HL-60/S4 treated with retinoic acid at 250 ng/mL for 4 days and 3 days (cell line): Measurements from ENCODE around the gene STX1A.
"Not testable (repeated sequence)": the region's sequence is repeated elsewhere in the genome, so short reads cannot be mapped to it uniquely, and the experiment has no call there.

Source experiments
- in situ Hi-C: fragments of 300-500 bp; cut with MboI; formaldehyde crosslinking; loops from 2 replicates; pipeline ENCODE4 v1.7.0; 2022; ENCODE audit warnings: low sequenced_read_pairs

Gene STX1A

GRCh38 chr7:73736885-73737284 lies 17.4 kb upstream of the STX1A start:
- in situ Hi-C loops, result no loop called here

DNA sequence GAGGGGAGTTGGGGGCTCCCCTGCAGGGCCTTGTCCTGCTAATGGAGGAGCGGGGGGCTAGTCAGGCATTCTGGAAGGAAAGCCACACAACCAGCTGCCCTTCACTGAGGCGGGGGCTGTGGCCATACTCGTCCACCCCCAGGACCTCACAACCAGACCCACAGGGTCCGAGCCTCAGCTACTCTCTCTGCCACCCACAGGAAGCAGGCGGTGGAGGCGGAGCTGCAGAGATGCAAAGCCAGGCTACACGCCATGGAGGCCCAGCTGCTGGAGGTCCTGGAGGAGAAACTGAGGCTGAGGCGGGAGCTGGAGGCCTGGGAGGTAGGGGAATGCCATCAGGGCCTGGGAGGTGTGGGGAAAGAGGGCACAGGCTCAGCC lies 16.0 kb upstream of the STX1A start:
- in situ Hi-C loops, result no loop called here

- in situ Hi-C loops, result no loop called here
Observed at GRCh38 chr7:73734619-73735527, 15.4 kb upstream of the STX1A start.

DNA sequence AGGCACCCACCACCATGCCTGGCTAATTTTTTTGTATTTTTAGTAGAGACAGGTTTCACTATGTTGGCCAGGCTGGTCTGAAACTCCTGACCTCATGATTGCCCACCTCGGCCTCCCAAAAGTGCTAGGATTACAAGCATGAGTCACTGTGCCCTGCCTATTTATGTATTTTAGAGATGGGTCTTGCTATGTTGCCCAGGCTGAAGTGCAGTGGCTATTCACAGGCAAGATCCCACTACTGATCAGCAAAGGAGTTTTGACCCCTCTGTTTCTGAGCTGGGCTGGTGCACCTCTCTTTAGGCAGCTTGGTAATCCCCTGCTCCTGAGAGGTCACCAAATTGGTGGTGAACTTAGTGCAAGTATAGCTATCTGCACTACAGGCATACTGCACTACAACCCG lies 12.9 kb upstream of the STX1A start:
- in situ Hi-C loops, result no loop called here

DNA sequence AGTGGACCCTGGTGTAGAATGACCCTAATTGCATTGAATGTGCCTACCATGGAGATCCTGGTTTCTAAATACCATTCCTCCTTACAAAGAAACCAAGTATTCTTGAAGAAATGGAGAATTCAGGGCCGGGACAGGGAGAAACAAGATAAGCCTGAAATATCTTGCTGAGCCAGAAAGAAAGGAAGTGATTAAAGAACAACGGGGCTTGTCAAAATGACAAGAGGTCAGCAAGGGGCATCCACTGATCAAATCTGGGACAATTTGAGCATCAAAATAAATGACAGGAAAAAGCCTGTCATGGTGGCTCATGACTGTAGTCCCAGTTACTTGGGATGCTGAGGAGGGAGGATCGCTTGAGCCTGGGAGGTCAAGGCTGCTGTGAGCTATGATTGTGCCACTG lies 11.0 kb upstream of the STX1A start:
- in situ Hi-C loops, result no loop called here

DNA sequence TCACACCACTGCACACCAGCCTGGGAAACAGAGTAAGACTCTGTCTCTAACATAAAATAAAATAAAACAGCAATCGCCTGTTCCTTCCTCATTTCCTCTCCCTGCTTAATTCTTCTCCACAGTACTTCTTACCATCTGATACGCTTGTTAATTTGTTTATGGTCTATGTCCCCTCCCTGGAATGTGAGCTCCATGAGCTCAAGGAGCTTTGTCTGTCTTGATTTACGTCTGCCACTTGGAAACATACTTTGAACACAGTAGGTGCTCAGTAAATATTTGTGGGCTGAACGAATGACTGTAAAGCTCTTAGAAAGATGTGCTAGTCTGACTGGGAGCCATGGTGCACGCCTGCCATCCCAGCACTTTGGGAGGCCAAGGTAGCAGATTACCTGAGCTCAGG lies 9.1 kb upstream of the STX1A start:
- in situ Hi-C loops, result no loop called here

DNA sequence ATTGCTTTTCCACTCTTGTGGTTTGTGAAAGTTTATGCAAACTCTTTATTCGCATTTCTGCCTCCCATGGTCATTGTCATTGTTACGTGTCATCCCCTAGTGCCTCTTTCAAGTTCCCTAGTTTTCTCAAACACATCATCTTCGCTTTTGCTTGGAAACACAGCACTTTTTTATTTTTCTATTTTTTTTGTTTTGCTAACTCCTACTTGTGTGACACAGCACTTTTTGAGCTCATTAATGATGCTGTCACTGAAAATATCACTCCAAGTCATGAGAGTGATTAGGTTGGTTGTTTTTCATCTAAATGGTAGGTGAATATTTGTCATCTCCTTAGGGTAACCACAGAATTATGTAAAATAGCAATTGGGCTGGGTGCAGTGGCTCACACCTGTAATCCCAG lies 8.5 kb upstream of the STX1A start:
- in situ Hi-C loops, result no loop called here

DNA sequence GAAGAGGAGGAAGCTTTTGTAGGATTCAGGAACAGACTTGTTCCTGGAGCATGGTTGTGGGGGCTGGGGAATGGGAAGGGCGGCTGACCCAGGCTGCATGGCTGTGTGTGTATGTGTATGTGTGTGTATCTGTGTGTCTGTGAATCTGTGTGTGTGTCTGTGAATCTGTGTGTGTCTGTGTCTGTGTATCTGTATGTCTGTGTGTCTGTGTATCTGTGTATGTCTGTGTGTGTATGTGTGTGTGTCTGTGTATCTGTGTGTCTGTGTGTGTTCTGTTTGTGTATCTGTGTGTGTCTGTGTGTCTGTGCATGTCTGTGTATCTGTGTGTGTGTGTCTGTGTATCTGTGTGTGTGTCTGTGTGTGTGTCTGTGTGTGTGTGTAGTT lies 6.6 kb upstream of the STX1A start:
- in situ Hi-C loops, result no loop called here

- in situ Hi-C loops, result no loop called here
Observed at GRCh38 chr7:73723813-73724212, 4.3 kb upstream of the STX1A start.

GRCh38 chr7:73722785-73723184 lies 3.3 kb upstream of the STX1A start:
- in situ Hi-C loops, result no loop called here

DNA sequence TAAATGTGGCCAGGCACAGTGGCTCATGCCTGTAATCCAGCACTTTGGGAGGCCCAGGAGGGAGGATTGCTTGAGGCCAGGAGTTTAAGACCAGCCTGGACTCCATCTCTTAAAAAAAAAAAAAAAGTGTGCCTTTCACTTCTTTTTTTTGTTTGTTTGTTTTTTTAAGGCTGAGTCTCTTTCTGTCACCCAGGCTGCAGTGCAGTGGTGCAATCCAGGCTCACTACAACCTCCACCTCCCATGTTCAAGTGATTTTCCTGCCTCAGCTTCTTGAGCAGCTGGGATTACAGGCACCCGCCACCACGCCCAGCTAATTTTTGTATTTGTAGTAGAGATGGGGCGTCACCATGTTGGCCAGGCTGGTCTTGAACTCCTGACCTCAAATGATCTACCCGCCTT lies 2.7 kb upstream of the STX1A start:
- in situ Hi-C loops, result not testable (repeated sequence)

DNA sequence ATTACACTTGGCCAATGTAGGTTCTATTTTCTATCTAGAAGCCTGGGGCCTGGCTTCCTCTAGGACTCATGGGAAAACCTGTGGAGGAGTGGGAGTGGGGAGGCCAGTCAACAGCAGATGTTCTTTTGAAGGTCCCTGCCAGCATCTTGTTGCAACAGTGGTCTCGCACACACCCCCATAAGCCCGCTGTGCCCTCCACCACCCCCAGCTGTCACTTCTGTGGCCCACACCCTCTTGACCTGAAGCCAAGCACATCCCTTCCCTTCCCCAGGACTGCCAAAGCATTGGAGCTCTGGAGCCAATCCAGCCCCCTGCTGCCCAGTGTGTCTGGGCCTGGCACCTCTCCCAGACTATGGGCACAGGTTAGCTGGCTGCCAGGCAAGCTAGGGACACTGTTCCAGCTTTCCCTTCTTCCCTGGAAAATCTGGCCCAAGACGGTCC lies 1.9 kb upstream of the STX1A start:
- in situ Hi-C loops, result no loop called here

- in situ Hi-C loops, result not testable (repeated sequence)
Observed at GRCh38 chr7:73720443-73720842, 974 bp upstream of the STX1A start.

DNA sequence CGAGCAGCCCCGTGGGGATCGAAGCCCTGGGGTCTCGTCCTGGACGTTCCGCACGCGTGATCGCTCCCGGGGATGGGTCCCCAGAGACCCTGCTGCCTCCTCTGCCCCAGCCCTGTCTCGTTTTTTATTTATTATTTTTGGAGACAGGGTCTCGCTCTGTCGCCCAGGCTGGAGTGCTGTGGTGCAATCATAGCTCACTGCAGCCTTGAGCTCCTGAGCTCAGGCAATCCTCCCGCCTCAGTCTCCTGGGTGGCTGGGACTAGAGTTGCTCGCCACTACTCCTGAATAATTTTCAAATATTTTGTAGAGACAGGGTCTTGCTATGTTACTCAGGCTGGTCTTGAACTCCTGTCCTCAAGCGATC lies 319 bp upstream of the STX1A start:
- in situ Hi-C loops, result loop anchor here (10.0 kb wide), 1 partner anchor 115 kb away; no protein-coding TSS in a partner anchor

GRCh38 chr7:73718438-73718881 lies 1.0 kb downstream of the STX1A start:
- in situ Hi-C loops, result loop anchor here (10.0 kb wide), 1 partner anchor 114 kb away; no protein-coding TSS in a partner anchor

DNA sequence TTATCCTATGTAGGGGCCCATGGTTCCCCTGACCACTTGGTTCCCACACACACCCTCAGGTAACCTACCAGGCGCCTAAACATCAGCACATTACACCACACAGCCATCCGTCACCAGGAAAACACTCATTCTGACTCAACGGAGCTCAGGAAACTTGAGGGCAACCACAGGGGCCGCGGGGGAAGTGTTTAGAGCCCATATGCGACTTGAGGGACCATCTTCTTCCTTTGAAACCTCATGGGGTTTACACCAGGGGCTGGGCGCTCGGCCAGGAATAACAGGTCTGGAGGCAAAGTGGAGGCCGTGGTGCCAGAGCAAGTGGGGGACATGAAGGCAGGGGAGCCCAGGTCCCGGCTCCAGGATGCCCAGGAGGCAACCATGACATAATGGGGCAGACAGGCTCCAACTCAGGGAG lies 1.5 kb downstream of the STX1A start:
- in situ Hi-C loops, result loop anchor here (10.0 kb wide), 1 partner anchor 113 kb away; no protein-coding TSS in a partner anchor

GRCh38 chr7:73717025-73717807 lies 2.3 kb downstream of the STX1A start:
- in situ Hi-C loops, result loop anchor here (10.0 kb wide), 1 partner anchor 112 kb away; no protein-coding TSS in a partner anchor

GRCh38 chr7:73716318-73716890 lies 3.1 kb downstream of the STX1A start:
- in situ Hi-C loops, result loop anchor here (10.0 kb wide), 1 partner anchor 112 kb away; no protein-coding TSS in a partner anchor

DNA sequence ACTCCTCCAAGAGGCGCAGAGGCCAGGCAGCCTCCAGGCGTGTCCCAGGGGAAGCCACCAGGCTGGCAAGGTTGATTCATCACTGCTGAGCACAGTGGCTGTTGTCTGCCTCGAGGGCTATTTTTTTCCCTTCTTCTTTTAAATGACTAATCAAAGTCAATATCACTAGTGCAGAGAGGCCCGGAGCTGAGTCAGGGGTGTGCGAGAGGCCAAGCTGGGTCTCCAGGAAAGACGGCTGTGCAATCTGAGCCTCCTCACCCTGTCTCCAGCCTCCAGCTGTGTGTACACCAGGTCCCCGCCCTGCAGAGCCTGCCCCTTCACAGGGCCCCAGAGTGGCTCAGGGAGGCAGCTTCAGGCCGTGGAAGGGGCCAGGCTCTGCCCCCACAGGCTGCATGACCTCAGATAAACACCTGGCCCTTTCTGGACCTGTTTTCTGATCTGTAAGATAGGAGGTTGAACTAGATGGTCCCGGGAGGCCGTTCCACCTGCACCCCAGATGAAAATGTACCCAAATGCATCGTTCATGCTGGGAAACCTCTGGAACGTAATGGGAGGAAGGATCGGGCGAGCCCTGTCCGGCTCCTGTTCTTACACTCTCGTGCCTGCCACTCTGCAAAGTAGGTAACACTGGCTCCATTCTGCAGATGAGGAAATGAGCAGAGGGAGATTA lies 3.7 kb downstream of the STX1A start:
- in situ Hi-C loops, result loop anchor here (10.0 kb wide), 1 partner anchor 111 kb away; no protein-coding TSS in a partner anchor

DNA sequence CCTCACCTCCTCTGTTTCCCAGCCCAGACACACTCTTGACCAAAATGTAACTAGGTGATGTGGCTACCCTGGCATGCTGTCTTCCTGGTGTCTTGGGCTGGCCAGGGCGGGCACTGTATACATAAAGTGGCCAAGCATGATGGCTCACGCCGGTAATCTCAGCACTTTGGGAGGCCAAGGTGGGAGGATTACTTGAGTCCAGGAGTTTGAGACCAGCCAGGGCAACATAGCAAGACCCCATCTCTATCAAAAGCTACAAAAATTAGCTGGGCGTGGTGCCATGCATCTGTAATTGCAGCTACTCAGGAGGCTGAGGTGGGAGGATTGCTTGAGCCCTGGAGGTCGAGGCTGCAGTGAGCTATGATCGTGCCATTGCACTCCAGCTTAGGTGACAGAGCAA lies 6.2 kb downstream of the STX1A start:
- in situ Hi-C loops, result loop anchor here (10.0 kb wide), 1 partner anchor 109 kb away; no protein-coding TSS in a partner anchor

- in situ Hi-C loops, result loop anchor here (10.0 kb wide), 1 partner anchor 108 kb away; no protein-coding TSS in a partner anchor
Observed at GRCh38 chr7:73712773-73713172, 6.7 kb downstream of the STX1A start.
